ENCODE data around the gene CD52.
"Not testable (repeated sequence)": the region's sequence is repeated elsewhere in the genome, so short reads cannot be mapped to it uniquely, and the experiment has no call there.

The CD52 gene

GRCh38 chr1:26307363-26307781 lies 10.4 kb upstream of the CD52 start:
- H3K4me3 ChIP-seq (ENCODE audit: low read depth, low read length) = no peak overlapping the region
- no peak overlapping the region for H3K27ac ChIP-seq (ENCODE audit: extremely low read depth, low read depth, low read length)
- ChIA-PET POLR2A (interaction anchor here (0.7 to 1.4 kb wide), 3 partner anchors 14 to 124 kb away, joined by 3 to 5 read pairs (median 3); partner anchors contain the start of gene DHDDS), CTCF (interaction anchor here (0.6 to 6.7 kb wide), 7 partner anchors 13 to 307 kb away, joined by 3 to 39 read pairs (median 5); no protein-coding TSS in a partner anchor)
- TF ChIP-seq SCRT2 (tag by site-specific recombination; IDR thresholded peaks at IDR 0.05) (peak; percentile 81), OSR2 (tag by site-specific recombination; IDR thresholded peaks at IDR 0.05) (no peak), ZNF596 (tag by site-specific recombination; IDR thresholded peaks at IDR 0.05) (no peak), ZNF394 (tag by site-specific recombination; IDR thresholded peaks at IDR 0.05; ENCODE audit: borderline replicate concordance) (no peak), ZNF777 (tag by site-specific recombination; IDR thresholded peaks at IDR 0.05; ENCODE audit: borderline replicate concordance) (no peak)
- H3K9me3 ChIP-seq (ENCODE audit: control insufficient read depth, insufficient read depth, low read depth, low read length) = no peaks in the 10 kb centered on the region
- H3K4me1 ChIP-seq (ENCODE audit: control insufficient read depth, insufficient read depth, low read length) = no peaks in the 10 kb centered on the region
- no peaks in the 10 kb centered on the region for H3K36me3 ChIP-seq (ENCODE audit: control insufficient read depth in 2 of 2, insufficient read depth in 1 of 2, low read length in 2 of 2)

GRCh38 chr1:26307966-26308899 lies 9.5 kb upstream of the CD52 start:
- not testable (repeated sequence) for H3K9me3 ChIP-seq (ENCODE audit: control insufficient read depth, insufficient read depth, low read depth, low read length); H3K4me3 ChIP-seq (ENCODE audit: low read depth, low read length); H3K36me3 ChIP-seq (ENCODE audit: control insufficient read depth in 2 of 2, insufficient read depth in 1 of 2, low read length in 2 of 2); H3K27ac ChIP-seq (ENCODE audit: extremely low read depth, low read depth, low read length); H3K4me1 ChIP-seq (ENCODE audit: control insufficient read depth, insufficient read depth, low read length)
- TF ChIP-seq PRDM10 (tag by site-specific recombination; IDR thresholded peaks at IDR 0.05) (0 out of 2 replicates have a peak, but pooled peaks have one; percentile 22), ZNF600 (tag by site-specific recombination; IDR thresholded peaks at IDR 0.05) (0 out of 2 replicates have a peak, but pooled peaks have one; percentile 13)
- ChIA-PET CTCF (interaction anchor here (0.6 to 6.7 kb wide), 11 partner anchors 12 to 557 kb away, joined by 3 to 39 read pairs (median 4); partner anchors contain the start of gene PAQR7), POLR2A (interaction anchor here (0.9 to 1.4 kb wide), 2 partner anchors 14 to 164 kb away, joined by 3 read pairs; partner anchors contain the start of gene HMGN2)

- TF ChIP-seq, protein P1, sequence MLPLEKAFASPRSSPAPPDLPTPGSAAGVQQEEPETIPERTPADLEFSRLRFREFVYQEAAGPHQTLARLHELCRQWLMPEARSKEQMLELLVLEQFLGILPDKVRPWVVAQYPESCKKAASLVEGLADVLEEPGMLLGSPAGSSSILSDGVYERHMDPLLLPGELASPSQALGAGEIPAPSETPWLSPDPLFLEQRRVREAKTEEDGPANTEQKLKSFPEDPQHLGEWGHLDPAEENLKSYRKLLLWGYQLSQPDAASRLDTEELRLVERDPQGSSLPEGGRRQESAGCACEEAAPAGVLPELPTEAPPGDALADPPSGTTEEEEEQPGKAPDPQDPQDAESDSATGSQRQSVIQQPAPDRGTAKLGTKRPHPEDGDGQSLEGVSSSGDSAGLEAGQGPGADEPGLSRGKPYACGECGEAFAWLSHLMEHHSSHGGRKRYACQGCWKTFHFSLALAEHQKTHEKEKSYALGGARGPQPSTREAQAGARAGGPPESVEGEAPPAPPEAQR (tag by site-specific recombination; IDR thresholded peaks at IDR 0.05) = no peak
- TF ChIP-seq ELK4 (IDR thresholded peaks at IDR 0.05; ENCODE audit: borderline replicate concordance, low read depth, low read length) (no peak), ZNF571 (tag by site-specific recombination; IDR thresholded peaks at IDR 0.05) (no peak), ZNF146 (tag by site-specific recombination; IDR thresholded peaks at IDR 0.05) (no peak), ZNF610 (tag by site-specific recombination; IDR thresholded peaks at IDR 0.05; ENCODE audit: borderline replicate concordance) (no peak), ZNF48 (tag by site-specific recombination; IDR thresholded peaks at IDR 0.05) (no peak), EGR2 (tag by site-specific recombination; IDR thresholded peaks at IDR 0.05; ENCODE audit: low read depth) (no peak), ZNF311 (tag by site-specific recombination; IDR thresholded peaks at IDR 0.05; ENCODE audit: borderline replicate concordance) (no peak), ZNF544 (tag by site-specific recombination; IDR thresholded peaks at IDR 0.05) (no peak), YY1 (tag by site-specific recombination; IDR thresholded peaks at IDR 0.05) (no peak), ZNF664 (tag by site-specific recombination; IDR thresholded peaks at IDR 0.05) (no peak)
- TF ChIP-seq, protein P2, sequence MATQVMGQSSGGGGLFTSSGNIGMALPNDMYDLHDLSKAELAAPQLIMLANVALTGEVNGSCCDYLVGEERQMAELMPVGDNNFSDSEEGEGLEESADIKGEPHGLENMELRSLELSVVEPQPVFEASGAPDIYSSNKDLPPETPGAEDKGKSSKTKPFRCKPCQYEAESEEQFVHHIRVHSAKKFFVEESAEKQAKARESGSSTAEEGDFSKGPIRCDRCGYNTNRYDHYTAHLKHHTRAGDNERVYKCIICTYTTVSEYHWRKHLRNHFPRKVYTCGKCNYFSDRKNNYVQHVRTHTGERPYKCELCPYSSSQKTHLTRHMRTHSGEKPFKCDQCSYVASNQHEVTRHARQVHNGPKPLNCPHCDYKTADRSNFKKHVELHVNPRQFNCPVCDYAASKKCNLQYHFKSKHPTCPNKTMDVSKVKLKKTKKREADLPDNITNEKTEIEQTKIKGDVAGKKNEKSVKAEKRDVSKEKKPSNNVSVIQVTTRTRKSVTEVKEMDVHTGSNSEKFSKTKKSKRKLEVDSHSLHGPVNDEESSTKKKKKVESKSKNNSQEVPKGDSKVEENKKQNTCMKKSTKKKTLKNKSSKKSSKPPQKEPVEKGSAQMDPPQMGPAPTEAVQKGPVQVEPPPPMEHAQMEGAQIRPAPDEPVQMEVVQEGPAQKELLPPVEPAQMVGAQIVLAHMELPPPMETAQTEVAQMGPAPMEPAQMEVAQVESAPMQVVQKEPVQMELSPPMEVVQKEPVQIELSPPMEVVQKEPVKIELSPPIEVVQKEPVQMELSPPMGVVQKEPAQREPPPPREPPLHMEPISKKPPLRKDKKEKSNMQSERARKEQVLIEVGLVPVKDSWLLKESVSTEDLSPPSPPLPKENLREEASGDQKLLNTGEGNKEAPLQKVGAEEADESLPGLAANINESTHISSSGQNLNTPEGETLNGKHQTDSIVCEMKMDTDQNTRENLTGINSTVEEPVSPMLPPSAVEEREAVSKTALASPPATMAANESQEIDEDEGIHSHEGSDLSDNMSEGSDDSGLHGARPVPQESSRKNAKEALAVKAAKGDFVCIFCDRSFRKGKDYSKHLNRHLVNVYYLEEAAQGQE (tag by site-specific recombination; IDR thresholded peaks at IDR 0.05) = no peak
- Histone ChIP-seq H3K4me3 (ENCODE audit: low read depth, low read length) (no peak overlapping the region), H3K36me3 (ENCODE audit: control insufficient read depth in 2 of 2, insufficient read depth in 1 of 2, low read length in 2 of 2) (no peaks in the 10 kb centered on the region), H3K4me1 (ENCODE audit: control insufficient read depth, insufficient read depth, low read length) (no peaks in the 10 kb centered on the region), H3K27ac (ENCODE audit: extremely low read depth, low read depth, low read length) (no peak overlapping the region), H3K9me3 (ENCODE audit: control insufficient read depth, insufficient read depth, low read depth, low read length) (no peaks in the 10 kb centered on the region)
- ChIA-PET POLR2A (interaction anchor here (0.6 to 1.1 kb wide), 2 partner anchors 25 to 65 kb away, joined by 3 to 5 read pairs; no protein-coding TSS in a partner anchor), CTCF (interaction anchor here (0.7 to 11.1 kb wide), 6 partner anchors 27 to 155 kb away, joined by 3 to 203 read pairs (median 3); partner anchors contain the start of gene SH3BGRL3)
These were observed 3.3 kb upstream of the CD52 start for GRCh38 chr1:26314501-26314900.

Data from HEK293 (cell line).